GM12878 (cell line): Measurements from ENCODE around the gene ZNF22. TPM values are rescaled to one million over a fixed set of nuclear protein-coding genes. Genes with fewer than 3 reads are reported as not detected.

Source experiments
- CBX5 ChIP-seq: sonication (generic); IDR thresholded peaks from 2 replicates; pipeline ENCODE4 v1.6.1; 2016; ENCODE audit warnings: low read depth, moderate library complexity, mild to moderate bottlenecking, inconsistent platforms
- CEBPB ChIP-seq, 2 experiments: fragments of 150-350 bp in 1 of 2; IDR thresholded peaks; 2 replicates each; pipeline ENCODE4 v1.6.1; 2012 to 2014; ENCODE audit warnings: low read depth in 2 of 2, low read length in 2 of 2, borderline replicate concordance in 1 of 2, inconsistent platforms in 1 of 2
- DPF2 ChIP-seq: fragments of 450-650 bp; IDR thresholded peaks from 2 replicates; pipeline ENCODE4 v1.6.1; 2017; ENCODE audit warnings: mild to moderate bottlenecking
- NBN ChIP-seq: fragments of 450-650 bp; IDR thresholded peaks from 2 replicates; pipeline ENCODE4 v1.6.1; 2016
- NR2C1 ChIP-seq: fragments of 450-650 bp; IDR thresholded peaks from 2 replicates; pipeline ENCODE4 v1.6.1; 2017; ENCODE audit warnings: antibody characterized with exemption, mild to moderate bottlenecking, moderate library complexity
- NR2F1 ChIP-seq: fragments of 450-650 bp; conservative IDR thresholded peaks from 2 replicates; pipeline ENCODE4 v1.6.1; 2017; ENCODE audit warnings: mild to moderate bottlenecking
- PAX5 ChIP-seq: IDR thresholded peaks from 2 replicates; pipeline ENCODE4 v1.6.1; 2011; ENCODE audit warnings: low read depth, low read length, borderline replicate concordance
- PBX3 ChIP-seq: IDR thresholded peaks from 2 replicates; pipeline ENCODE4 v1.6.1; 2011; ENCODE audit warnings: mild to moderate bottlenecking, low read depth, low read length, moderate library complexity; ENCODE audit not compliant: insufficient replicate concordance
- POLR2AphosphoS2 ChIP-seq: IDR thresholded peaks from 2 replicates; pipeline ENCODE4 v1.6.1; 2011; ENCODE audit warnings: low read depth, mild to moderate bottlenecking, low read length, improper control_type of control experiment, moderate library complexity
- SMAD5 ChIP-seq: IDR thresholded peaks from 2 replicates; pipeline ENCODE4 v1.6.1; 2016; ENCODE audit warnings: antibody characterized with exemption, low read depth
- SMC3 ChIP-seq: IDR thresholded peaks from 2 replicates; pipeline ENCODE4 v1.6.1; 2011; ENCODE audit warnings: low read length, improper control_type of control experiment, borderline replicate concordance
- SREBF1 ChIP-seq: IDR thresholded peaks from 2 replicates; pipeline ENCODE4 v1.6.1; 2012; ENCODE audit warnings: mild to moderate bottlenecking, low read length
- SUZ12 ChIP-seq: fragments of 200-600 bp; sonication (generic); IDR thresholded peaks from one replicate; pipeline ENCODE4 v1.6.1; 2018; ENCODE audit warnings: antibody characterized with exemption, mild to moderate bottlenecking; ENCODE audit not compliant: unreplicated experiment
- TCF3 ChIP-seq: IDR thresholded peaks from 2 replicates; pipeline ENCODE4 v1.6.1; 2012; ENCODE audit warnings: low read depth, mild to moderate bottlenecking, low read length, borderline replicate concordance; ENCODE audit not compliant: insufficient read depth
- ZBTB33 ChIP-seq: fragments of 450-650 bp; IDR thresholded peaks from 2 replicates; pipeline ENCODE4 v1.6.1; 2017; ENCODE audit warnings: mild to moderate bottlenecking
- ZBTB40 ChIP-seq: fragments of 450-650 bp; IDR thresholded peaks from 2 replicates; pipeline ENCODE4 v1.6.1; 2016; ENCODE audit warnings: mild to moderate bottlenecking, moderate library complexity, borderline replicate concordance
- ZNF24 ChIP-seq: fragments of 450-650 bp; IDR thresholded peaks from 2 replicates; pipeline ENCODE4 v1.6.1; 2017; ENCODE audit warnings: antibody characterized with exemption, mild to moderate bottlenecking
- ZNF592 ChIP-seq: fragments of 450-650 bp; IDR thresholded peaks from 2 replicates; pipeline ENCODE4 v1.6.1; 2017; ENCODE audit warnings: mild to moderate bottlenecking, moderate library complexity
- polyA plus RNA-seq, 11 experiments: library from polyadenylated mRNA; depleted of rRNA in 4 of 11; unstranded in 6 of 11; stranded (reverse) in 5 of 11; fragments of >200 nt; fragmentation: Nextera tagmentation in 4 of 11; fragmentation: Illumina TruSeq in 1 of 11; extraction: Ambion mirVana in 4 of 11; extraction: Trizol in 1 of 11; gene quantifications; 1 replicate in 1 of 11; 2 replicates in 10 of 11; pipeline versions ENCODE4 v1.2.1 to v1.2.3, GENCODE V29; 2011 to 2016; ENCODE audit warnings: inconsistent platforms in 2 of 11, missing spikeins in 2 of 11, low read depth in 1 of 11
- total RNA-seq, 4 experiments: library from RNA; depleted of rRNA in 3 of 4; stranded (reverse); fragments of >200 nt in 3 of 4; fragmentation: Illumina TruSeq in 1 of 4; extraction: Trizol in 1 of 4; gene quantifications; 2 replicates each; pipeline versions ENCODE4 v1.2.1 to v1.2.3, GENCODE V29; 2013 to 2021

ZNF22 gene
- total and polyA plus RNA-seq, 10 of the 15 experiments (the other 5 are each of a cell fraction or from before 2014, with no cell fraction given), result 31.1 to 74.4 (median 43.8) TPM

GRCh38 chr10:45000138-45000751 lies 478 bp upstream of the ZNF22 start (continued):
- TF ChIP-seq POLR2AphosphoS2 (no peak), SMAD5 (no peak), ZNF592 (no peak), NR2C1 (no peak), CEBPB (IDR thresholded peaks at IDR 0.05; ENCODE audit: borderline replicate concordance in 1 of 2, low read depth in 2 of 2, low read length in 2 of 2) (no peak), TCF3 (no peak), ZNF24 (no peak), NR2F1 (no peak), CBX5 (peak; percentile 66; the same call in 1 of the 2 replicates), PBX3 (no peak), ZBTB40 (peak; percentile 61; the same call in 1 of the 2 replicates), SREBF1 (no peak), PAX5 (no peak), NBN (0 out of 2 replicates have a peak, but pooled peaks have one; percentile 15), ZBTB33 (no peak), DPF2 (no peak), SUZ12 (no peak), SMC3 (no peak)
